Chondrocyte (in vitro differentiated cells): ENCODE measurements around the gene MXI1. TPM values are rescaled to one million over a fixed set of nuclear protein-coding genes. Genes with fewer than 3 reads are reported as not detected.

ENCODE experiments used
- DNase-seq: peaks from one replicate; pipeline ENCODE4 v3.0.0; 2021; ENCODE audit warnings: mixed read lengths, low spot score
- H3K27ac Mint-ChIP-seq: one replicate; pipeline ENCODE4 v1.8.0; 2021; ENCODE audit warnings: mild to moderate bottlenecking, moderate library complexity, mixed read lengths; ENCODE audit not compliant: unreplicated experiment
- H3K27me3 Mint-ChIP-seq: 2 replicates; pipeline ENCODE4 v1.8.0; 2021; ENCODE audit warnings: low read depth, mixed read lengths
- H3K36me3 Mint-ChIP-seq: 2 replicates; pipeline ENCODE4 v1.8.0; 2021; ENCODE audit warnings: low read depth, mixed read lengths
- H3K4me1 Mint-ChIP-seq: 2 replicates; pipeline ENCODE4 v1.8.0; 2021; ENCODE audit warnings: low read depth, mild to moderate bottlenecking, mixed read lengths
- H3K4me3 Mint-ChIP-seq: one replicate; pipeline ENCODE4 v1.8.0; 2021; ENCODE audit warnings: mild to moderate bottlenecking, moderate library complexity, mixed read lengths; ENCODE audit not compliant: unreplicated experiment
- H3K9me3 Mint-ChIP-seq: 2 replicates; pipeline ENCODE4 v1.8.0; 2021; ENCODE audit warnings: low read depth, mixed read lengths
- CTCF ChIP-seq: fragments of 200-600 bp; sonication (generic); IDR thresholded peaks from 2 replicates; pipeline ENCODE4 v1.5.0; 2021; ENCODE audit warnings: antibody characterized with exemption, mild to moderate bottlenecking, moderate library complexity
- total RNA-seq: library from RNA; stranded (reverse); gene quantifications from 3 replicates; pipeline ENCODE4 v1.2.1, GENCODE V29; 2021

The MXI1 gene
- total RNA-seq, 1 donor from 2014 or later: 26.8 TPM

GRCh38 chr10:110203500-110204455, 3.6 kb upstream of the MXI1 start:
- H3K36me3 Mint-ChIP-seq: no peaks in the 10 kb centered on the region
- no peak for TF ChIP-seq CTCF
- no peak for DNase-seq
- H3K27ac Mint-ChIP-seq: no peak overlapping the region
- peaks cover 14% of the 10 kb centered on the region for H3K4me1 Mint-ChIP-seq
- H3K9me3 Mint-ChIP-seq: no peaks in the 10 kb centered on the region
- no peak overlapping the region for H3K4me3 Mint-ChIP-seq
- peaks cover under 1% of the 10 kb centered on the region for H3K27me3 Mint-ChIP-seq

GRCh38 chr10:110205051-110205675, 2.2 kb upstream of the MXI1 start:
- no peak overlapping the region for H3K4me3 Mint-ChIP-seq
- H3K27me3 Mint-ChIP-seq: no peaks in the 10 kb centered on the region
- DNase-seq: no peak
- TF ChIP-seq CTCF: no peak
- H3K9me3 Mint-ChIP-seq: no peaks in the 10 kb centered on the region
- H3K4me1 Mint-ChIP-seq: peaks cover 17% of the 10 kb centered on the region
- no peak overlapping the region for H3K27ac Mint-ChIP-seq
- H3K36me3 Mint-ChIP-seq: no peaks in the 10 kb centered on the region

GRCh38 chr10:110207805-110208613, 604 bp downstream of the MXI1 start:
- no peaks in the 10 kb centered on the region for H3K36me3 Mint-ChIP-seq
- no peaks in the 10 kb centered on the region for H3K9me3 Mint-ChIP-seq
- H3K27me3 Mint-ChIP-seq: no peaks in the 10 kb centered on the region
- no peak for DNase-seq
- no peak for TF ChIP-seq CTCF
- H3K27ac Mint-ChIP-seq: peak overlapping the region; percentile 92
- H3K4me1 Mint-ChIP-seq: peaks cover 32% of the 10 kb centered on the region
- H3K4me3 Mint-ChIP-seq: peak overlapping the region; percentile 94

DNA sequence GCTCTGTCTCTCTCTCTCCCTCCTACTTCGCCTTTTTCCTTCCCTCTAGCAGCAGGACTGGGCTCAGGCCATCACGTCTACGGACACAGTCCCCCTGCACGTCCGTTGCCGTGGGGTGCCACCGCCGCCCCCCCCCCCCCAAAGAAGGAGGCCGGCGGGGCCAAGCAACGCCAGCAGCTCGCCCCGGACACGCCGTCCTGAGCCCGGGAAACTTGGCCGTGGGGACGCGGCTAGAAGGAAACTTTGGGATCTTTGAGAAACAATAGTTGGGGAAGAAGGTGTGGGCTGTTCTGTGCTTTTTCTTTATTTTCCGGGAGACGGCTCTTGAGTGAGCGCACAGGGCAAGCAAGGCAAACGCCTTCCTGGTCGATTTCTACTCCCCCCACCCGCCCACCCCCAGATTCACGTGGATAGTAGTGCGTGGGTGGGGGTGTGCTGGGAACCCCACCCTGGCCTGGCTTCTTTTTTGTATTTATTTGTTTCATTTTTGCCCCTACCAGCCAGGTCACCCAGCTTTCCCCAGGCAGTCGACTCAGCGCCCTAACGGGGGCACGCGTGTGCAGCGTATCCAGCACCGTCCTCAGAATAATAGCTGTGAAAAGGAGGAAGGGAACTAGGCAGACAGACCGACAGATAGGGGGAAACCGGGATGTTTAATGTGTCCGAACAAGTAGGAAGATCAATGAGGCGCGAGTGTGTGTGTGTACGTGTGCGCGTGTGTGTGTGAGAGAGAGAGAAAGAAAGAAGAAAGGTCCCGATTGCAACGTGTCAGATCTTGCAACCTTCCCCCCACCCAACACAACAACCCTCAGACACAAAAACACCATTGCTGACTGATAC, 1.4 kb downstream of the MXI1 start:
- H3K9me3 Mint-ChIP-seq: no peaks in the 10 kb centered on the region
- peak overlapping the region; percentile 94 for H3K4me3 Mint-ChIP-seq
- no peaks in the 10 kb centered on the region for H3K27me3 Mint-ChIP-seq
- peaks cover 40% of the 10 kb centered on the region for H3K4me1 Mint-ChIP-seq
- peak; percentile 55 for TF ChIP-seq CTCF
- no peak for DNase-seq
- H3K36me3 Mint-ChIP-seq: no peaks in the 10 kb centered on the region
- peak overlapping the region; percentile 95 for H3K27ac Mint-ChIP-seq
